Retina (tissue), 1 donor: Measurements from ENCODE around the gene INPP5D.
A peak's percentile ranks its signal among the peaks of the same experiment; 100 is the strongest.
"Not testable (repeated sequence)": the region's sequence is repeated elsewhere in the genome, so short reads cannot be mapped to it uniquely, and the experiment has no call there.

Experiments
- DNase-seq: peaks from one replicate; pipeline ENCODE4 v3.0.0-alpha.2; 2016

Gene INPP5D

DNA sequence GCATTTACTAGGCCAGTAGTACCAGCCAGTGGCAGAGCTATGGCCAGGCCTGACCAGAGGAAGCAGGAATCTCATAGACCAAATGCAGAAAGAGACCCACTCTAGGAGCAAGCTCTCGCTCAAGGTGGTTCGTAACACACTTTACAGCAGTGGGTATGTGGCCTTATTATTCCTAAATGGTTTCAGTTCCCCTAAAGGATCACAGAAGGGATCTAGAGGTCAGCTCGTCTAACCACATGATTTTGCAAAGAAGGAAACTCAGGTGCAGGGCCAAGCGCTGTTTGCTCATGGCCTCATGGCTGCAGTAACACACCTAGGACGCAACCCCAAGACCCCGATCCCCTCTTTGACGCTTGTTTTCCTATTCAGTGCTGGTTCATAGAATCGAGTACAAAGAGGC lies 125.8 kb downstream of the INPP5D start:
- no peak for DNase-seq

DNA sequence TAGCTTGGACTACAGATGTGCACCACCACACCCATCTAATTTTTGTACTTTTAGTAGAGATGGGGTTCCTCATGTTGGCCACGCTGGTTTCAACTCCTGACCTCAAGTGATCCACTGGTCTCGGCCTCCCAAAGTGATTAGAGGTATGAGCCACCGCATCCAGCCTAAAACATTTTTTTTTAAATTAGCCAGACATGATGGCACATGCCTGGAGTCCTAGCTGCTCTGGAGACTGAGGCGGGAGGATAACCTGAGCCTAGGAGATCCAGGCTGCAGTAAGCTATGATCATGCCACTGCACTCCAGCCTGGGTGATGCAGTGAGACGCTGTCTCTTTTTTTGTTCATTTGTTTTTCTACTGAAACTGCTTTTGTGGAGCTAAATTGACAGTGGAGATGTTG lies 126.7 kb downstream of the INPP5D start:
- no peak for DNase-seq

DNA sequence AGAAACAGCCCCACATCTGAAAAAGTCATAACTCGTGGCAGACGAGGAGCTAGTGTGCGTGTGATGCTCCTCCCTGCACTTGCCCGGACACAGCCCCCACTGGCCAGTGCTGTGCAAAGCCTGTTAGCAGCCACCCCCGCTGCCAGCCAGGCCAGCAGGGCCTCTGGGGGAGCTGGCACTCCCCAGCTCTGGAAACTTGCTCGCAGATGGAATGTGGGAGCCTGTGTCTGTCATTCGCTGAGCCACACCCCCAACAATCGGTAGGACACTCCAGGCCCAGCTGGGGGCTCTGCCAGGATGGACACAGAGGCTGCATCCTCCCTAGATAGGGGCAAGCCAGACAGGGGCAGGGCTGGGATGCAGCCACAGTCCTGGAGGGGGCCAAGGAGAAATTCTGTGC lies 128.9 kb downstream of the INPP5D start:
- DNase-seq: no peak

DNA sequence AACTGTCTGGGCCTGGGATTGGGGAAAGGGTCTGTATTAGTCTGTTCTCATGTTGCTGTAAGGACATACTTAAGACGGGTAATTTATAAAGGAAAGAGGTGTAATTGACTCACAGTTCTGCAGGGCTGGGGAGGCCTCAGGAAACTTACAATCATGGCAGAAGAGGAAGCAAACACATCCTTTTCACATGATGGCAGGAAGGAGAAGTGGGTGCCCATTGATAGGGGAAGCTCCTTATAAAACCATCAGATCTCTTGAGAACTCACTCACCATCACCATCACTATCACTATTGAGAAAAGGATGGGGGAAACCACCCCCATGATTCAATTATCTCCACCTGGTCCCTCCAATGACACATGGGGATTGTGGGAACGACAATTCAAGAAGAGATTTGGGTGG lies 130.9 kb downstream of the INPP5D start:
- not testable (repeated sequence) for DNase-seq

DNA sequence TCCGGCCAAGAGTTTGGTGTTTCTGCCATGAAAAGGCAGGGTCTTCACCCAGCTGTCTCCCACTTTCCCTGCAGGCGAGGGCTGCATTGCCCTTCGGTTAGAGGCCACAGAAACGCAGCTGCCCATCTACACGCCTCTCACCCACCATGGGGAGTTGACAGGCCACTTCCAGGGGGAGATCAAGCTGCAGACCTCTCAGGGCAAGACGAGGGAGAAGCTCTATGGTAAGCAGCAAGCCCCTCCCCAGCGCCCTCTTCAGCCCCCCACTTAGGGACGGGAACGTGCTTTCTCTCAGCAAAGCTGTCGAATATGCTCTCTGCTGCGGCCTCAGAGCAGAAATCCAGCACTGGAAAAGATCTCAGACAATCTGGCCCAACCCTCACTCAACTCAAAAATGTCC lies 133.6 kb downstream of the INPP5D start:
- no peak for DNase-seq

DNA sequence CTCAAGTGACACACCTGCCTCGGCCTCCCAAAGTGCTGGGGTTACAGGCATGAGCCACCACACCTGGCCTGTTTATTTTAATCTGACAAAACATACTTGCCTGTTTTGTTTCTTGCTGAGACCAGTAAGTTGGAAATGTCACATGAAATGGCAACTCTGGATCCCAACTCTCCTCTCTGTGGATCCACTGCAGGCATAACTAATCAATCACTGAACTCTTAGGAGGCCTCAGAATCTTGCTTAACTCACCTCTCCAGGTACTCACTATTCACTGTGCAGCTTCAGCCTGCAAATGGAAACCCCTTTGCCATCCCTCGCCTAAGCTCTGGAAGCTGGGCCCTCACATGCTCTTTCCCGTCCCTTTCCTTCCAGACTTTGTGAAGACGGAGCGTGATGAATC lies 134.9 kb downstream of the INPP5D start:
- DNase-seq: no peak

DNA sequence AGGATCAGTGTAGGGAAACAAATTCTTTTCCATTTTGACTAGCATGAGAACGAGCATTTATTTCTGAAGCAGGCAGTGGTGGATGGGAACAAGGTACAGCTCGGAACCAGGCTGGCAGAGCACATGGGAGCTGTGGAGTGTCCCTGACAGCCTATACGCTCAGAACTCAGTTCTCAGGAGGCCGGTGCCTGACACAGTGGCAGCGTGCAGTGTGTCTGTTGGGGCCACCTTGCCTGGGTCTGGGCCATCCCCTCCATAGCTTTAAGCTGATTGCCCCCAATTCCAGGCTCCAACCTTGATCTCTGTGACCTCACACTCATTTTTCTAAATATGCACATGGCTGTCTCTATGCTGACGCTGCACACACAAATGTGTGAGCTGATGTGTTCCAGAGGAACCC lies 136.9 kb downstream of the INPP5D start:
- no peak for DNase-seq

DNA sequence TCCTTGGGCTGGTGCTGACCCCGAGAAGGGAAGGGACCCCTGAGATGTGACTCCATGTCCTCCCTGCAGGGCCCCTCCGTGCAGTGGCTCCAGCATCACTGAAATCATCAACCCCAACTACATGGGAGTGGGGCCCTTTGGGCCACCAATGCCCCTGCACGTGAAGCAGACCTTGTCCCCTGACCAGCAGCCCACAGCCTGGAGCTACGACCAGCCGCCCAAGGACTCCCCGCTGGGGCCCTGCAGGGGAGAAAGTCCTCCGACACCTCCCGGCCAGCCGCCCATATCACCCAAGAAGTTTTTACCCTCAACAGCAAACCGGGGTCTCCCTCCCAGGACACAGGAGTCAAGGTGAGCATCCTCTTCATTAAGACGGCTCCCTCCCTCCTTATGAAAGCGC lies 137.9 kb downstream of the INPP5D start:
- DNase-seq: no peak

DNA sequence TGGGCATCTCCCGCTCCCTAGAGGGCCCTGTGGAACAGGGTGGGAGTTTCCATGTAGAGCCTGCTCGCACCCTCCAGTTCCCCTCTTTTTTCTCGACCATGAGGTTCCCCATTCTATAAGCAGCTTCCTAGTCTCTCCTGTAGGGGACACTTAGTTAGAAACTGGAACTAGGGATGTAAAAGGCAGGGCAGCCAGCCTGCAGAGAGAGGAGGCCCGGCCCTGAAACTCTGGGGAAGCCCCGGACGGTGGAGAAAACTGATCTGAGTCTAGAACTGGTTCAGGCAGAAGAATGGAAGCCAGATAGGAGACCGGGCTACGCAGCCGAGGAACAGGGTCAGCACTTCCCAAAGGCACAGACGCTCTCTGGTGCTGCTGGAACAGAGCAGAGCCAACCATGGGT lies 139.7 kb downstream of the INPP5D start:
- no peak for DNase-seq

DNA sequence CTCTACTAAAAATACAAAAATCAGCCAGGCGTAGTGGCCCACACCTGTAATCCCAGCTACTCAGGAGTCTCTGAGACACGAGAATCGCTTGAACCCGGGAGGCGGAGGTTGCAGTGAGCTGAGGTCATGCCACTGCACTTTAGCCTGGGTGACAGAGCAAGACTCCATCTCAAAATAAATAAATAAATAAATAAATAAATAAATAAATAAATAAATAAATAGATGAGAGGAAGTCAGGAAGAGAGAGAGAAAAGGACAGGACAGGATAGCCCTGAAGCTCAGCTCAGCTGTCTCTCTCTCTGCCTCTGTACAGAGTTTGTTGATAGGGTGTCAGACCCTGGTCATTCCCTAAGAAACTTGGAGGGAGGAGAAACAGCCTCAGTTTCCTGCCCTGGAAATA lies 140.6 kb downstream of the INPP5D start:
- not testable (repeated sequence) for DNase-seq

DNA sequence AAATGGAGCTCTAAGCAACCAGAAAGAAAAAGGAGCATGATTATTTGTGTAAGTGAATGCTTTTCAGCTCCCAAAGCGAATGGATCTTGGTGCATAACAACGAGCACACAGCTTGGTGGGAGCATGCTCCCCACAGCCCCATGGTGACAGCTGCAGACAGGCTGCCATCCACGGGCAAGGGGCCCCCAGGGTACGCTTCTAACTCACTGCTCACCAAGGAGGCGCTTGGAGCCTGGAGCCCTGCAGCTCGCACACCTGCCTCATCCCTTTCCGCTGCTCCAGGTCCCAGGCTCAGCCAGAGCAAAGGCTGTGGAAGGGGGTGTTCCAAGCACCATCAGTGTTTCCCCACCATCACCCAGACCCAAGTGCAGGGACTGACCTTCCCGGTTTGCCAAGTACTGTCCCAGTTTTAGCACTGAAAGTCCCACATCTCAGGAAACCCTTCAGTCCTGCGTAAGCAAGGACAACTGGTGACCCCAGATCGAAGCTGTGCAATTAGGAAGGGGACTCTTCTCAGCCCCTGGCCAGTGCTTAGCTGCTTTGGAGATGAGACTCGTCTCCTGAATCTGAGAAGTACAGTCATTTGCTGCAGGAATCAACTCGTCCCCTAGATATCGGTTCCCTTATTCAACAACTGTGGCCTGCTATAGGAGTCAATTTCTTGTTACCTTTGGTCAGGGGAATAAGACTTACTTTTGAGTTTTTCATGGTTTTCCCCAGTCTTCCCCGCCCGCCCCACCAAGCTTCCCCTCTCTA lies 141.3 kb downstream of the INPP5D start:
- peak; percentile 47 for DNase-seq

DNA sequence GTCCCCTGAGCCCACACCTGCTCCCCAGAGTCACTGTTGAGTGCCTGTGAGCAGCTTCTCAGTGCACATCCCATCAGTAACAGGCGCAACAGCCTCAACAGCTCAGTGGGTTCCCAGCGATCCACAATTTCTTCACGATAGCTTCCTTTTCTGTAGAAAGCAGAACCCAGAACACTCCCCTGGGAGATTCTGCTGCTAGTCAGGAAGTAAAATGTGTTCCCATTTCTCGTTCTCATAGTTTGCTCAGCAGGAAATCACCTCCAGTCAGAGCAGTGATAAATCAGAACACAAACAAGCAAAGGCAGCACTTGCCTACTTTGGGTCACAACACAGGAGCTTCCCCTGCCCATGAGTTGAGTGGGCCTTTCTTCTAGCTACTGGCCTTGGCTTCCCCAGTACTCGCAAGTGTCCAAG lies 142.4 kb downstream of the INPP5D start:
- no peak for DNase-seq

DNA sequence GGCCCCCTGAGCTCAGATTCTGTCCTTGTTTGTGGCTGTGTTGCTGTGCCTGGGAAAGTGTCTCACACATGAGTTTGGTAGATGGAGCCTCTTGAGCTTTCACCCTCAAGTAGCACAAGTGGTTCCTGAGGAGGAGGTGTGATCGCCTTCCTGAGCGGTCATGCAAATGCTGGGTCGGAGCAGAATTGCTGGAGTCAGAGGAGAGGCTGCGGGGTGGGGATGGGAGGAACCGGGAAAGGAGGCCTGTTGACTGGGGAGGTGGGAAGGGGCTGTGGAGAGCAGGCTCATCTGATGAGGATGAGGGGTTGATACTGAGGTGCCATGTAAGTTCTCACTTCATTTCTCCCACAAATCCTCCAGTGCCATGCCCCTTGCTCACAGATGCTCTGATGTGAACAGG lies 142.9 kb downstream of the INPP5D start:
- no peak for DNase-seq

DNA sequence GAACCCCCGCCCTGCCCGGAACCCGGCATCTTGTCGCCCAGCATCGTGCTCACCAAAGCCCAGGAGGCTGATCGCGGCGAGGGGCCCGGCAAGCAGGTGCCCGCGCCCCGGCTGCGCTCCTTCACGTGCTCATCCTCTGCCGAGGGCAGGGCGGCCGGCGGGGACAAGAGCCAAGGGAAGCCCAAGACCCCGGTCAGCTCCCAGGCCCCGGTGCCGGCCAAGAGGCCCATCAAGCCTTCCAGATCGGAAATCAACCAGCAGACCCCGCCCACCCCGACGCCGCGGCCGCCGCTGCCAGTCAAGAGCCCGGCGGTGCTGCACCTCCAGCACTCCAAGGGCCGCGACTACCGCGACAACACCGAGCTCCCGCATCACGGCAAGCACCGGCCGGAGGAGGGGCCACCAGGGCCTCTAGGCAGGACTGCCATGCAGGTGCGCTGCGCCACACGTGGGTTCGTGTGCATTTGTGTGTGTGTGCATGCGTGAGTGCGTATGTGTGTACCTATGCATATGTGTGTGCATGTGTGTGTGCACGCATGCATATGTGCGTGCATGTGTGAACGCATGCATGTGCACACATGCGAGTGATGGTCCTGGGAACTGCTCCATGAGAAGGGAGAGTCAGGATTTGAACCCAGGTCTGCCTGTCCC lies 144.3 kb downstream of the INPP5D start:
- DNase-seq: no peak

DNA sequence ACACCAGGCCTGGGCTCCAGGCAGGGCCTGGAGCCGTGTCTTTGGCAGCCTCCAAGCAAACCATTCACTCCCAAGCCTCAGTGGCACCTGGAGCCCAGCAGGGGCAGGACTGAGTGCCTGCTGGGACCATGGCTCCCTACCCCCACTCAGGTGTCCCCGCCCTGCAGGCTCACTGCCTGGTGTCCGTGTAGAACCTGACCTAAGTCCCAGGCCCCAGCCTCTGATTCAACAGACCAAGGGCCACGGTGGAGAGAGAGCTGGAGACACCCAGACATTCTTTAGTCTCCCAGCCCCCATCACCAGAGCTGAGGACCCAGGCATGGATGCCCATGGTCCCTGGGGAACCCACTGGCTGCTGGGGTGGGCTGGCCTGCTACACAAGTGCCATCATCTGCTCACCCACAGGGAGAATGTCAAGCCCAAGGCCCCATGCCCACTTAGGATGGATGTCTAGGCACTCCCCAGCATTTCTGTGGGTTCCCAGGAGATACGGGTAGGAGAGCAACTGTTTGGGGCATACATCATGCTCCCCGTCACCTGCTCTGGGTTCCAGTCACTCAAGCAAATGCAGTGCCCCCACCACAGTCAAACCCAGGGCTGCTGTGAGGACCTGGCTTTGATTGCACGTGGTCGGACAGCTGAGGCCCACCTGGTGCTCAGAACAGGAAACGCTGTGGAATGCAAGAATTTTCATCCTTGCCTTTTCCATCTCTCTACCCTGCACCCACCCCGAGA lies 148.4 kb downstream of the INPP5D start:
- no peak for DNase-seq

DNA sequence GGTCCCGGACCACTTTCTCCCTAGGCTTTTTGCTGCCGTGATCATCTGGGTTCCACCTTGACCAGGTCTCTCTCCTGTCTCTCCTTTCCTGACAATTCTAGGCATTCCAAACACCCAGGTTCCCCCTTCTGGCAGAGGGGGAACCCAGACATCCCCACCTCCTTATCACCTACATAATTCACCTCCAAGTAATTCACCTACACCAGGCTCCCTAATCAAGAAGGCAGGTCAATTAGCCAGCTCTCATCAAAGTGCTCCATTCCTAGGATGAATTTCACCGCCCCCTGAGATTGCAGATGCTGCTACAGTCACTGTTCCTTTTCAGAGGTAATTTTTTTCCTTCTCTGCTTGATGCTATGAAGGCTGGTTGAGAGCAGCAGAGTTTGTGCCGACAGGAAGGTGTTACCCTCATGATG lies 149.0 kb downstream of the INPP5D start:
- no peak for DNase-seq

DNA sequence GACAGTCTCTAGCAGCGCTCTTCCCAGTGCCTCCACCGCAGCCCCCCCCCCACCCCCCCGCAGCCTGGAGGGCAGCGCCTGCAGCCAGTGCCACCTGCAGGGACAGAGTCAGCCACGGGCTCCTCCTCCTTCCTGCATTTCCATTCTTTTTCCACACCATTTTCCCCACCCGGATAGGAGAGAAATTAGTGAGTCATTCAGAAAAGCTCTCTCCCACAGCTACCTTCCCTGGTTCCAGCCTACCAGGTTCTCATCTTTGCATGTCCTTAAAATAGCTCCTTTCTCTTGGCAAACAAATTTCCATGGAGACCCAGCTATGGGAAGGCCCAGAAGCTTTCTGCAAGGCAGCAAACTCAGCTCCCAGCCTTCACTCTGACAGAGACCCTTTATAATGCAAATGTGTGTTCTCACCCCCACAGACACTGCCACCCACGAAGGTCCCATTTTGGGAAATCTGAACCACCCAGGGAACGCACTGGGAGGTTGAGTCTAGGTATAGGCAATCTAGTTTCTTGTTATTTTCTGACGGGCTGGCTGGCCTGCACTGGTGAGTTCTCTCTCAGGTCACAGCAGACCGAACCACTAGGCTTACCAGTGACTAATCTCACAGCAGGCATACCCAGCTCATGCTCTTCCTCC lies 149.5 kb downstream of the INPP5D start:
- peak; percentile 59 for DNase-seq

DNA sequence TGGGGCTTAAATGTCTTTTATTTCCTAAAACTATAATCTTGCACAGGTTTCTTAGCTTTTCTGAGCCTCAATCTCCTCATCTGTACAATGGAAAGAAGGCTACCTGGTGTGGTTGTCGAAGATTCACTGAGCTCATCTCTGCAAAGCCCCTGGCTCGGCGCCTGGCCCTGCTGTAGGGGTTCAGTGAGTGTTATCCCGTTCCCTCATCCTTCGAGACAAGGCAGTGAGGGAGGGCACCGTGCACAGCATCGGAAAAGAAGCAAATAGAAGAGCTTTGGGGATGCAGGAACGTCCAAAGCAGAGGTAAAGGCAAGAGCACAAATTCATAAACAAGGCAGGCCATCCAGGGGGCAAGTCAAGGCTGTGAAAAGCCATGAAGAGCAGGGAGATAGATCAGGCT lies 150.1 kb downstream of the INPP5D start:
- no peak for DNase-seq

DNA sequence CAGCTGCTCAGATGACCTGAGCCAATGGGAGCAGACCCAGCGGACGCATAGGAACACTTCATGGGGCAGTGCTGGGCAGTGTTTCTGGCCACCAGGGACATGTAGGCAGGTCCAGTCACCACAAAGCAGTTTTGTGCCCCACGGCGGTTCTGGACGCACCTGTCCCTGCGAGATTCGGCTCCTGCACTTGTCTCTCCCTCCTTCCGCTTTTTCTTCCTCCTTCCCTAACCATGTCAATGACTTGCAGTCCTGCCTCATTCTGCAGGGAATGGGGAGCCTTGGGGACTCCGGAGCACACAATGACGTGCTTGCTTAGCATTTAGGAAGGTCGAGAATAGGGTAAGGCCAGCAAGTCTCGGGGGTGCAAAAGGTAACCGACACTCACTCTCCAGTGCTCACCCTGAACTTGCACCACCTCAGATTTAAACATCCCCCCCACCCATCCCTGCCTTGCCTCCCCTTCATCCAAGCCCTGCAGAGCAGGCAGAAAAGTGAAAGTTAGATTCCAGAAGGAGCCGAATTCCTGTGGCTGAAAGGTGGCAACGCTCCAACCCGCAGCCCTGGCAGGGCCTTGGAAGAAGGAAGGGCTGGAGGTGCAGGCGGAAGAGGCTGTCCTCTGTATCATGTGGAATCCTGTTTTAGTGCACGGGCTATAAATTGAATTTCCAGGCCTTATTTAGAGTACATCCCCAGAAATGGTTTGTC lies 150.9 kb downstream of the INPP5D start:
- no peak for DNase-seq

DNA sequence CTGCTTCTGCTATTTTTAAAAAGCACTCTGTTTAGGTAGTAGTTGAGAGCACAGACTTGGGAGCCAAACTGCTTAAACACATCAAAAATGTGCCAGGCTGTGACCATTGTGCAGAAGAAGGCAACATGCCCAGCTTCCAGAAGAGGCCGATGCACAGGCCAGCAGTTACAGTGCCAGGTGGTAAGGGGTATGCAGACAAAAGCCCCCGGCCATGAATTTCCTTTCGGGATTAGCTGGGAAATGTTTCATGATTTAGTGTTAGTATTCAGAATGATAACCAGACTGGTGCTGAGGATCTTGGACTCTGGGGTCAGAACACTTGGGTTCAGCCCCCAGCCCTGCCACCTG lies 151.4 kb downstream of the INPP5D start:
- no peak for DNase-seq

DNA sequence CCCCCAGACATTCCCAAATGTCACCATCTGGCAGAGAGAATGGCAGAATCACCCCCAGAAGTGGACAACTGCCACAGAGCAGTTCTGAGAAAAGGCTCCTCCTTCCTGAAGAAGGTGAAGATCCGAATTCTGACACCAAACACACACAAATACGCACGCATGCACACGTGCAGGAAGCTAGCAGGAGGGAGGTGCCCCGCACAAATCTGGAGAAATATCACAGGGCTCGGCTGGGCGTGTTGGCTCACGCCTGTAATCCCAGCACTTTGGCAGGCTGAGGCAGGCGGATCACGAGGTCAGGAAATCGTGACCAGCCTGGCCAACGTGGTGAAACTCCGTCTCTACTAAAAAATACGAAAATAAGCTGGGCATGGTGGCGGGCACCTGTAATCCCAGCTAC lies 152.9 kb downstream of the INPP5D start:
- DNase-seq: no peak

DNA sequence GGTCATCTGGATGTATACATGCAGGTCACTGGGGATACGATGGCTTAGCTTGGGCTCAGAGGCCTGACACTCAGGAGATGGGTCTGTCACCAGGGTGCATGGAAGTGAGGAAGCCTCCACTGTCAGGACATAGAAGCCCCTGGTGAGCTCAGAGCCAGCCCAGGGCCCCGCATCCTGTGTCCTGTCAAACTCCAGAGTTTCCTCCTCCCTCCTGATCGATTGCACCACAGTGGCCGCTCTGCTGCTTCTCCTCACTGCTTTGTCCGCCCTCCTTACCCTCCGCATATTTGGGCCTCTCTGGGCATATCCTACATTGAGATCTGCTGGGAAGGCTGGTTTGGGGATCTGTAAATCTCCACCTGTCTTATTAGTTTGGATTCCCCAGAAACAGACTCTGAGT lies 153.8 kb downstream of the INPP5D start:
- no peak for DNase-seq

DNA sequence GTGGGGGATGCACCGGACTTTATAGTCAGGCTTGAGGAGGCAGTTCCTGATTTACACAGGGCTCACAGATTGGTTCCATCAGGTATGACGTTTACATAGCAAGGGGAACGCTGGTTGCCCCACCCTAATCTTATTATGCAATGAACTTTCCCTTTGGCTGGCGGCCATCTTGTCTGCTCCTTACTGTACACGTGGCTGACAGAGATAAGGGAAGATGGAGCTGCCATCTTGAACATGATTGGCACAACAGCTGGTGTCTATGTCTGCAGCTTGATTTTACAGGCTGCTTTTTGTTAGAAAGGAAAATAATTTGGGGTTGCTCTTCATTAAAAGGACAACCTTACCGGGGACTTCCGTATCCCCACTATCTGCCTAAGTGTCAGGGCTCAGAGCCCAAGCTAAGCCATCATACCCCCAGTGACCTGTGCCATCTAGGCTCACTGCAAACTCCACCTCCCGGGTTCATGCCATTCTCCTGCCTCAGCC lies 157.8 kb downstream of the INPP5D start:
- DNase-seq: no peak
